ENCODE data around the gene DR1.

DNA sequence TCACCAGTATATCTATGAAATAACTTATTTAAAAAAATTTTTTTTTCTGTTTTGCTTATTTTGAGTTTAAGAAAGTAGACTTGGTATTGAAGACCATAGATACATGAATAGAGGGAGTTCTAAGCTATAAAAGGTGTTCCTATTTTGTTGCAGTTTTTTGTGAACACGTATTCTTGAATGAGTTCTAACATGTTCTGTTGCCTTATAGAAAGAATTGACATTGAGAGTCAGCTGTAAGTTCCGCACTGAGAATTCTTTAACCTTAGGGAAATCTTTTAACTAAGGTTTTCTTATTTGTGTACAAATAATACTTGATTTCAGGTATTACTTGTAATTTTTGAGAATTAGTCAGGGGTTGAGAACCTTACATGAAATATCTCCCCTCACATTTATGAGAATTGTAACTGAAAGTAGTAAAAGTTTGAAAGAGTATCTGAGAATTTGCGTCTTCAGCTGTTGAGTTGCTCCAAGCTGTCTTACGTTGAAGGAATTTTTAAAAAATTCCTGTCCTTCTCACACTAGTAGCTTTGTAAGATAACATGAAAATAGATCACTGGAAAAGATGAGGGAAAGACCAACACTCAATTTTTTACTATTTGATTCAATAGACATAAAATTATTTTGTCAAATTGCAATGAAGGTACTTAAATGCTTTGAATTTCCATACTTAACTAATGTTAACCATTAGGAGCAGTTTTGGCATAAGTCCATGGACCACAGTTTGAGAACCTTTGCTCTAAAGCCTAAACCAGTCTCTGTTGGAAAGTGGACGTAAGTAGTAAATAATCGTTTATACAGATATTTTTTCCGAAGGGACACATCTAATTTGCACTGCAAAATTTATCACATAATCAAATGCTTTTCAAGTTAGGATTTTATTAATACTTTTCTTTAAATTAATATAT lies 3.8 kb downstream of the DR1 start:
- TF ChIP-seq EZH2 (IDR thresholded peaks at IDR 0.05; ENCODE audit: insufficient read depth, poor library complexity, severe bottlenecking) (no peak), EZH2phosphoT487 (IDR thresholded peaks at IDR 0.05; ENCODE audit: insufficient read depth, low read depth) (no peak)
